Measurements from ENCODE around the gene PPP1R14D. TPM values are rescaled to one million over a fixed set of nuclear protein-coding genes. Genes with fewer than 3 reads are reported as not detected.
A peak's percentile ranks its signal among the peaks of the same experiment; 100 is the strongest.

The PPP1R14D gene
- total and polyA plus RNA-seq, 2 donors (not counting 3 experiments of a cell fraction or from before 2014, with no cell fraction given) = not detected

DNA sequence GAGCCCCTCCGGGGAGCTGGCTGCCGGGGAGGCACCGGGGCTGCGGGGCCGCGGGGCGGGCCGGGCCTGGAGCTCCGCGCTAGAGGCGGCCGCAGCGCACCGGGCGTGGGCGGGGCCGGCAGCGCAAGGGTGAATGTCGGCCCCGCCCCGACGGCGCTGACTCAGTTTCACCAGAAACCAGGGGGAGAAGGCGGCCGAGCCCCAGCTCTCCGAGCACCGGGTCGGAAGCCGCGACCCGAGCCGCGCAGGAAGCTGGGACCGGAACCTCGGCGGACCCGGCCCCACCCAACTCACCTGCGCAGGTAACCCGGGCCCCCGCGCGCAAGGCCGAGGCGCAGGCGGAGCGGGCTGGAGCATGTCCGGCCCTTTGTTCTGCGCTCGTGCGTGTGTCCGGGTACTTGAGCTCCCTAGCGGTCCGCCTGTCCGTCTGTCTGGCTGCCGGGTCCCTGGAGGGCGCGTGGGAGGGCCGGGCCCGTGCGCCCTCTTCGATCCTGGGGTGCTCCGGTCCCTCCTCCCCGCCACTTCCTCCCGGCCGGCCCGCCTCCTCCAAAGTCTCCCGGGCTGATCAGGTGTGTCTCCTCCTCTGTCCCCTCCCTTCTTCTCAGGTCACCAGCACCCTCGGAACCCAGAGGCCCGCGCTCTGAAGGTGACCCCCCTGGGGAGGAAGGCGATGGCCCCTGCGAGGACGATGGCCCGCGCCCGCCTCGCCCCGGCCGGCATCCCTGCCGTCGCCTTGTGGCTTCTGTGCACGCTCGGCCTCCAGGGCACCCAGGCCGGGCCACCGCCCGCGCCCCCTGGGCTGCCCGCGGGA, 15.6 kb upstream of the PPP1R14D start, which contains the start of gene SPINT1:
Gene SPINT1 (plus strand): TSS at position 164 of the 811 bp plus-strand sequence. CDS start 507 bp downstream, at position 671.
- peak within 1 kb of the TSS in 2 of 3 experiments; percentile 1 to 39 for H3K4me3 ChIP-seq (replicated peaks in 1 of 3; ENCODE audit: insufficient read depth in 1 of 3, low read depth in 1 of 3, low read length in 3 of 3)
- ChIA-PET POLR2A (no interaction called here), CTCF (interaction anchor here (0.9 to 8.3 kb wide), 7 partner anchors 11 to 109 kb away, joined by 3 to 71 read pairs (median 5); partner anchors contain the start of gene CHAC1)
- TF ChIP-seq POLR2A (IDR thresholded peaks at IDR 0.05; ENCODE audit: low read depth, low read length) (no peak), EZH2 (IDR thresholded peaks at IDR 0.05; ENCODE audit: borderline replicate concordance, low read depth, low read length, severe bottlenecking) (peak; percentile 75)
- peaks cover 11% of the 10 kb centered on the region in 2 experiments for H3K27me3 ChIP-seq (ENCODE audit: control insufficient read depth in 2 of 2, insufficient read depth in 2 of 2, low read length in 2 of 2)
- peak within 1 kb of the TSS; percentile 26 for H3K4me2 ChIP-seq (ENCODE audit: insufficient read depth, low read length)
- H3K9me3 ChIP-seq (replicated peaks; ENCODE audit: control insufficient read depth, insufficient read depth, low read length) = no peaks in the 10 kb centered on the region
- H3K4me1 ChIP-seq (ENCODE audit: control insufficient read depth, extremely low read depth, insufficient read depth, low read length) = peaks cover 5% of the 10 kb centered on the region
- DNase-seq (ENCODE audit: low read depth, low spot score) (no peak), FAIRE-seq (no peak)
- dilution Hi-C loops (cut with MboI; ENCODE audit: extremely low pct_ligation_motif_present, low sequenced_read_pairs) = no loop called here
- BruUV-seq (replicated peaks) = no TSS peak
- H4K20me1 ChIP-seq (replicated peaks; ENCODE audit: control insufficient read depth, extremely low read depth, insufficient read depth, low read length) = no peaks in the 10 kb centered on the region
- H3K79me2 ChIP-seq (ENCODE audit: control insufficient read depth, insufficient read depth, low read length) = no peaks in the 10 kb centered on the region
- no peak within 1 kb of the TSS for H3K9ac ChIP-seq (replicated peaks; ENCODE audit: extremely low read depth, insufficient read depth, low read length)
- no peak within 1 kb of the TSS for H3K27ac ChIP-seq (ENCODE audit: insufficient read depth, low read depth, low read length)
- H3K36me3 ChIP-seq (ENCODE audit: control insufficient read depth in 2 of 2, extremely low read depth in 1 of 2, insufficient read depth in 2 of 2, low read length in 2 of 2) = no peaks in the 10 kb centered on the region
- H2AFZ ChIP-seq (ENCODE audit: low read depth, low read length) = peak within 1 kb of the TSS; percentile 6
- no peaks in the 10 kb centered on the region for H3K9me1 ChIP-seq (replicated peaks; ENCODE audit: control insufficient read depth, extremely low read depth, insufficient read depth, low read length)
- intact Hi-C loops (cut with micrococcal nuclease) = no loop called here

DNA sequence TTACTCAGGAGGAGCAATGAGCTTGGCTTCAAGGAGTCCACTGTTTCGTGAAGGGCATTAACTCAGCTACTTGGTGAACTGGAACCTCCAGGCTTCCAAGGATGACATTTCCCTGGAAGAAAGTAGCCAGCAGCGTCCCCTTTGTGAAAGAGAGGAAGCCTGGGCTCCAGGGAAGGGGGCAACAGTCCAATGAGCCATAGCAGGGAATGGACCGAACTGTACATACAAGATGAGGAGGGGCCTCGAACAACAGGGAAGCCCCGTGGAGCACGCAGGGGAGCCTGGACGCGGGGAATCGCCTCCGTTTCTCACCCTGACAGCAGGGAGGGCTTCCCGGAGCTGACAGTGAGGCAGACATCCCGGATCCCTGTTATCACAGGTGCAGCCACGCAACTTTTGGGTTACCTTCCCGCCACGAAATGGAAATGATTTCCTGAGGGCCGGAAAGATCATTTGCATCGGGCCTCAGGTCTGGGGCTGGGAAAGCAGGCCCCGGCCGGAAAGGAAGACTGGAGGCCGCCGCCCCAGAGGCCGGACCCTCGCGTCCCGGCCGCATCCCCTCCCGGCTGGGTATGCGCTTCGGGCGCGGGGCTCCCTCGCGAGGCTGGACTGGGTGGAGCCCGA, 14.9 kb upstream of the PPP1R14D start:
- peaks cover 11% of the 10 kb centered on the region in 2 experiments for H3K27me3 ChIP-seq (ENCODE audit: control insufficient read depth in 2 of 2, insufficient read depth in 2 of 2, low read length in 2 of 2)
- intact Hi-C loops (cut with micrococcal nuclease) = no loop called here
- H3K4me2 ChIP-seq (ENCODE audit: insufficient read depth, low read length) = no peak overlapping the region
- no peak overlapping the region for H3K27ac ChIP-seq (ENCODE audit: insufficient read depth, low read depth, low read length)
- DNase-seq (ENCODE audit: low read depth, low spot score) (no peak), FAIRE-seq (no peak)
- TF ChIP-seq EZH2 (IDR thresholded peaks at IDR 0.05; ENCODE audit: borderline replicate concordance, low read depth, low read length, severe bottlenecking) (peak; percentile 25), JUN (IDR thresholded peaks at IDR 0.05; ENCODE audit: borderline replicate concordance, insufficient read depth, insufficient read length, low read depth) (no peak), FOS (IDR thresholded peaks at IDR 0.05; ENCODE audit: borderline replicate concordance, insufficient read depth, low read length) (no peak)
- TF ChIP-seq, protein P1, sequence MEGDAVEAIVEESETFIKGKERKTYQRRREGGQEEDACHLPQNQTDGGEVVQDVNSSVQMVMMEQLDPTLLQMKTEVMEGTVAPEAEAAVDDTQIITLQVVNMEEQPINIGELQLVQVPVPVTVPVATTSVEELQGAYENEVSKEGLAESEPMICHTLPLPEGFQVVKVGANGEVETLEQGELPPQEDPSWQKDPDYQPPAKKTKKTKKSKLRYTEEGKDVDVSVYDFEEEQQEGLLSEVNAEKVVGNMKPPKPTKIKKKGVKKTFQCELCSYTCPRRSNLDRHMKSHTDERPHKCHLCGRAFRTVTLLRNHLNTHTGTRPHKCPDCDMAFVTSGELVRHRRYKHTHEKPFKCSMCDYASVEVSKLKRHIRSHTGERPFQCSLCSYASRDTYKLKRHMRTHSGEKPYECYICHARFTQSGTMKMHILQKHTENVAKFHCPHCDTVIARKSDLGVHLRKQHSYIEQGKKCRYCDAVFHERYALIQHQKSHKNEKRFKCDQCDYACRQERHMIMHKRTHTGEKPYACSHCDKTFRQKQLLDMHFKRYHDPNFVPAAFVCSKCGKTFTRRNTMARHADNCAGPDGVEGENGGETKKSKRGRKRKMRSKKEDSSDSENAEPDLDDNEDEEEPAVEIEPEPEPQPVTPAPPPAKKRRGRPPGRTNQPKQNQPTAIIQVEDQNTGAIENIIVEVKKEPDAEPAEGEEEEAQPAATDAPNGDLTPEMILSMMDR (IDR thresholded peaks at IDR 0.05; ENCODE audit: extremely low read depth in 1 of 2, insufficient read depth in 1 of 2, low read depth in 1 of 2, low read length in 2 of 2) = no peak
- no peaks in the 10 kb centered on the region for H4K20me1 ChIP-seq (replicated peaks; ENCODE audit: control insufficient read depth, extremely low read depth, insufficient read depth, low read length)
- no peak overlapping the region for H2AFZ ChIP-seq (ENCODE audit: low read depth, low read length)
- H3K9me1 ChIP-seq (replicated peaks; ENCODE audit: control insufficient read depth, extremely low read depth, insufficient read depth, low read length) = no peaks in the 10 kb centered on the region
- H3K9me3 ChIP-seq (replicated peaks; ENCODE audit: control insufficient read depth, insufficient read depth, low read length) = no peaks in the 10 kb centered on the region
- no peak overlapping the region for H3K9ac ChIP-seq (replicated peaks; ENCODE audit: extremely low read depth, insufficient read depth, low read length)
- ChIA-PET POLR2A (no interaction called here), CTCF (interaction anchor here (0.9 to 8.3 kb wide), 6 partner anchors 15 to 110 kb away, joined by 3 to 71 read pairs (median 6); partner anchors contain the start of gene CHAC1)
- BruUV-seq (replicated peaks) = no TSS peak
- H3K4me1 ChIP-seq (ENCODE audit: control insufficient read depth, extremely low read depth, insufficient read depth, low read length) = peaks cover 5% of the 10 kb centered on the region
- H3K79me2 ChIP-seq (ENCODE audit: control insufficient read depth, insufficient read depth, low read length) = no peaks in the 10 kb centered on the region
- no peak overlapping the region for H3K4me3 ChIP-seq (replicated peaks in 1 of 3; ENCODE audit: insufficient read depth in 1 of 3, low read depth in 1 of 3, low read length in 3 of 3)
- no peaks in the 10 kb centered on the region for H3K36me3 ChIP-seq (ENCODE audit: control insufficient read depth in 2 of 2, extremely low read depth in 1 of 2, insufficient read depth in 2 of 2, low read length in 2 of 2)
- dilution Hi-C loops (cut with MboI; ENCODE audit: extremely low pct_ligation_motif_present, low sequenced_read_pairs) = no loop called here

All from endothelial cell of umbilical vein (primary cell).